Measurements from ENCODE around the gene IL7R.
"Not testable (repeated sequence)": the region's sequence is repeated elsewhere in the genome, so short reads cannot be mapped to it uniquely, and the experiment has no call there.

IL7R gene

GRCh38 chr5:35890021-35891020, 33.6 kb downstream of the IL7R start:
- FAIRE-seq (no peak), DNase-seq (ENCODE audit: insufficient read length, low spot score) (no peak)

GRCh38 chr5:35892799-35893198, 36.1 kb downstream of the IL7R start:
- FAIRE-seq; DNase-seq (ENCODE audit: insufficient read length, low spot score): not testable (repeated sequence)

More at GRCh38 chr5:35890021-35891020, 33.6 kb downstream of the IL7R start:
- TF ChIP-seq CTCF (IDR thresholded peaks at IDR 0.05; ENCODE audit: insufficient read depth, missing control alignments): no peak

GRCh38 chr5:35894131-35894530, 37.4 kb downstream of the IL7R start:
- DNase-seq (ENCODE audit: insufficient read length, low spot score) (no peak), FAIRE-seq (no peak)
- no peak for TF ChIP-seq CTCF (IDR thresholded peaks at IDR 0.05; ENCODE audit: insufficient read depth, missing control alignments)

- FAIRE-seq (no peak), DNase-seq (ENCODE audit: insufficient read length, low spot score) (no peak)
- no peak for TF ChIP-seq CTCF (IDR thresholded peaks at IDR 0.05; ENCODE audit: insufficient read depth, missing control alignments)
Measured at GRCh38 chr5:35898952-35899660, 42.4 kb downstream of the IL7R start.

GRCh38 chr5:35899800-35900199, 43.1 kb downstream of the IL7R start:
- FAIRE-seq (no peak), DNase-seq (ENCODE audit: insufficient read length, low spot score) (no peak)
- no peak for TF ChIP-seq CTCF (IDR thresholded peaks at IDR 0.05; ENCODE audit: insufficient read depth, missing control alignments)

- no peak for FAIRE-seq
- TF ChIP-seq CTCF (IDR thresholded peaks at IDR 0.05; ENCODE audit: insufficient read depth, missing control alignments): no peak
- DNase-seq (ENCODE audit: insufficient read length, low spot score): no peak
Measured at GRCh38 chr5:35900972-35901695, 44.4 kb downstream of the IL7R start.

- FAIRE-seq (no peak), DNase-seq (ENCODE audit: insufficient read length, low spot score) (no peak)
- TF ChIP-seq CTCF (IDR thresholded peaks at IDR 0.05; ENCODE audit: insufficient read depth, missing control alignments): no peak
Measured at GRCh38 chr5:35902046-35902672, 45.5 kb downstream of the IL7R start.

All from D721Med (cell line).